WI38 (cell line): Measurements from ENCODE around the gene TASP1.

Experiments
- H3K4me3 ChIP-seq: 2 replicates; pipeline ENCODE4 v1.5.1; 2011; ENCODE audit warnings: low read depth, mild to moderate bottlenecking, control low read depth, low read length
- TF ChIP-seq, protein P1 (sequence below): IDR thresholded peaks from 2 replicates; pipeline ENCODE4 v1.5.1; 2012; ENCODE audit warnings: low read depth, mild to moderate bottlenecking, control low read depth, low read length

TASP1 gene

DNA sequence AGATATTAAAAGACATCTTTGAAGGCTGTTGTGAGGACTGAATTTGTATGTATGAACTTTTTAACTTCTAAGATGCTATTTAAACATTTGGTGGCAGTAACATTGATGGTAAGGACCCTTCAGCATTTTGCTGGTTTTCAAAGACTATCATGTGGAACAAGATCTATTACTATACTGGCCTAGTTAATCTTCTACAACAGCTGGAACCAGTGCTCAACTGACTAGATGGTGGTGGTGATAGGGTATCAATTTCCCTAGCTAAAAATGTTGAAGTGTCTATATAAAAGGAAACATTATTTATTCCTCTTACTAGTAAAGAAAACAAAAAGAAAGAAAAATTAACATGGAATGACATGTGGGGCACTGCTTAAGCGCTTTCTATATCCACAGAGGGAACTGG lies 195.7 kb downstream of the TASP1 start:
- TF ChIP-seq, protein P1, sequence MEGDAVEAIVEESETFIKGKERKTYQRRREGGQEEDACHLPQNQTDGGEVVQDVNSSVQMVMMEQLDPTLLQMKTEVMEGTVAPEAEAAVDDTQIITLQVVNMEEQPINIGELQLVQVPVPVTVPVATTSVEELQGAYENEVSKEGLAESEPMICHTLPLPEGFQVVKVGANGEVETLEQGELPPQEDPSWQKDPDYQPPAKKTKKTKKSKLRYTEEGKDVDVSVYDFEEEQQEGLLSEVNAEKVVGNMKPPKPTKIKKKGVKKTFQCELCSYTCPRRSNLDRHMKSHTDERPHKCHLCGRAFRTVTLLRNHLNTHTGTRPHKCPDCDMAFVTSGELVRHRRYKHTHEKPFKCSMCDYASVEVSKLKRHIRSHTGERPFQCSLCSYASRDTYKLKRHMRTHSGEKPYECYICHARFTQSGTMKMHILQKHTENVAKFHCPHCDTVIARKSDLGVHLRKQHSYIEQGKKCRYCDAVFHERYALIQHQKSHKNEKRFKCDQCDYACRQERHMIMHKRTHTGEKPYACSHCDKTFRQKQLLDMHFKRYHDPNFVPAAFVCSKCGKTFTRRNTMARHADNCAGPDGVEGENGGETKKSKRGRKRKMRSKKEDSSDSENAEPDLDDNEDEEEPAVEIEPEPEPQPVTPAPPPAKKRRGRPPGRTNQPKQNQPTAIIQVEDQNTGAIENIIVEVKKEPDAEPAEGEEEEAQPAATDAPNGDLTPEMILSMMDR: no peak

DNA sequence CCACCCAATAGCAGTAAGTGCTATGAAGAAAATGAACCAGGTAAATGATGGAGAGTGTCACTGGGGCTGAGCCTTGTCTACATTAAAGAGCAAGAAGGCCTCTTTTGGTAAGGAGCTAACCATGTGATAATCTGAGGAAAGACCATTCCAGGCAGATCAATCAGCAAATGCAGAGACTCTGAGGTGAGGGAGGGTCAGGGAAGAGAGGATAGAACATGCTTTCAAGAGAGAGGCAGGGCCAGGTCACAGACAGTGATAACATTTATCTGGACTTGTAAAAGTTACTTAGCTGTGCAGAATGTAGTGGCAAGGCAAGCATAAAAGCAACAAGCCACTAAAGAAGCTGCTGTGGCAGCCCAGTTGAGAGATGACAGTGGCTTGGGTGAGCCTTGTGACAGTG lies 197.3 kb downstream of the TASP1 start:
- TF ChIP-seq, protein P1: no peak
- H3K4me3 ChIP-seq: no peak overlapping the region

More for the DNA sequence above, 195.7 kb downstream of the TASP1 start:
- H3K4me3 ChIP-seq: no peak overlapping the region

DNA sequence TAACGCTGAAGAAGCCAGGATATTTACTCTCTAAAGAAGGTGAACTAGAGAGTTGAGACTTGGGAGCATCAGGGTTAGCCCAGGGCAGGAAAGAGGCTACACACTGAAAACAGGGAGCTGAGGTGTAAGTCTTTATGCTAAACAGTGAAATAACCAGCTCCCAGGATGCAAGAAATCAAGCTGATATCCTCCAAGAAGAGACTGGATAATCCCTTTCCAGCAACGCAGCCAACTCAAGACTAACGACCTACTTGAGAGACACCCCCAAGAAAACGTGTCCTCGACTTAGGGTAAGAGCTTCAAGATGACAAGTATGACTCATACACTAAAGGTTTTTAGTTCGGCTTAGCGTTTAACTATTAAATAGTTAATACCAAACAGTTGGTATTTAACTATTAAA lies 202.2 kb downstream of the TASP1 start:
- TF ChIP-seq, protein P1: no peak
- H3K4me3 ChIP-seq: no peak overlapping the region

DNA sequence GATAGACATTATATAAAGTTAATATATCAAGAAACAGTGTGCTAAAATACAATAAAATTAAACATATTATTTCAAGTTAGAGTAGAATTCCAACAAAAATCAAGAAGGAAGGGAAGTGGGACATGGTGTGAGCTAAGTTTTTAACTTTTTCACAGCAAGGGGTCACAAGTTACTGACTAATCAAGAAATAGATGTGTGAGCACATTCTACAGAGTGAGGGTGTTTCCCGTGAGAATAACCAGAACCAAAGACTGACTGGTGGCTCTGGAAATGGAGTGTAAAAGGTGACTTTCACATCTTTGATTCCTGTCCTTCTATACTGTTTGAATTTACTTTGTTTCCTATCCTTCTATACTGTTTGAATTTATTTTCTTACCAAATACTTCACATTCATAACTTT lies 206.6 kb downstream of the TASP1 start:
- TF ChIP-seq, protein P1: no peak
- H3K4me3 ChIP-seq: no peak overlapping the region

DNA sequence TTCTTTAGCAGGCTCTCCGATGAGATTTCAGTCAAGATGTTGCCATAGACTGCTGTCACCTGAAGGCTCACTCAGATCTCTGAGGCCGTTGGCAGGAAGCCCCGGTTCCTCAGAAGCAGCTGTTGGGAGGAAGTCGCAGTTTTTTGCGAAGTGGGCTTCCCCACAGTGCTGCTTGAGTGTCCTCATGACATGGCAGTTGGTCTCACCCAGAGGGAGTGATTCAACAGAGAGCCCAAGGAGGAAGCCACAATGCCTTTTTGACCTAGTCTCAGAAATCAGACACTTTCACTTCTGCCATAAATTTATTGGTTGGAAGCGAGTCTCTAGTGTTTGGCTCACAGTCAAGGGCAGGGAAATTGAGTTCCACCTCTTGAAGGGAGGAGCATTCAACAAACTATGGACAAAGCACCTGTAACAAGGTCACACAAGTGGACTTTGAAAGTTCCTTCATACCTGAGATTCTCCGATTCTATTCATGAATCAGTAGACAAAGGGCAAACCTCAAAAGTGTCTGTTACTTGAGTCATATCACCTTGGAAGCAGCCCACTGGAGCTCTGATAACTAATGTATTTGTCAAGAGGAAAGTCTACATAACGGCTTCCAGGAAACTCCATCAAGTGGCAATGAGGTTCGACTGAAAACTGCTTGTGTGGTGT lies 208.3 kb downstream of the TASP1 start:
- TF ChIP-seq, protein P1: no peak
- H3K4me3 ChIP-seq: no peak overlapping the region

DNA sequence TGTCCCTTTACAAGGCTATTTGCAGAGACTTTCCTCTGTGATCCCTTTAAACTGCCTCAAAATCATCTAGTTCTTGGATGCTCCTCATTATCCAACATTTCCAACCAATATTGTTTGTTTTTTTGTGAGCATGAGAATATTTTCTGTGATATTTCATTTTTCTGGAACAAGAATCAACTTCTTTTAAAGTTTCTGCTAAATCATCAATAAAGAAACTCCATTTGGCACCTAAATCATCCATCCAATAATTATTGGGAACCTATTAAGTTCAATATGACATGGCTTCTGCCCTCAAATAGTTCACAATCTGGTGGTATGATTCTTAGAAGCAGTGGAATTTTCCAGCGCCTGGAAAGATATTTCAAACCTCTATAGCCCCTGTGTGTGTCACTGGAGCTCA lies 210.0 kb downstream of the TASP1 start:
- TF ChIP-seq, protein P1: no peak
- no peak overlapping the region for H3K4me3 ChIP-seq

DNA sequence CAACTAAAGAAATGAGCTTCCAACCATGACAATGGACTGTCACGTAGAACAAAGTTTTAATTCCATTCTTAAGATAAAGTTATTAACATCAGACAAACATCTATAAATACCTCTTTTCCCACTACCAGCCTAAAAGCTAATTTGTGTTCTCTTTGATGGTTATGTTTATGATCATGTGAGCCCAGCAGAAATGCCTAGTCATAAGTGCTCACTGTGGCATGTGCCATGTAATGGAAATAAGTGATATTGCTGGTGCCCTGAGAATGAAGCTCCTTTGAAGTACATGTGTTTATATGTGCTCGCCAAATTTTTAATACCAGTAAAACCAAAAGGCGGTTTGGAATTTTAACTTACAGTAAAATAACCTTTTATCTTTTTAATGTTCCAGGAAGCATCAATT lies 211.9 kb downstream of the TASP1 start:
- TF ChIP-seq, protein P1: no peak
- no peak overlapping the region for H3K4me3 ChIP-seq
